ENCODE measurements around the gene PPP4R3A.

DNA sequence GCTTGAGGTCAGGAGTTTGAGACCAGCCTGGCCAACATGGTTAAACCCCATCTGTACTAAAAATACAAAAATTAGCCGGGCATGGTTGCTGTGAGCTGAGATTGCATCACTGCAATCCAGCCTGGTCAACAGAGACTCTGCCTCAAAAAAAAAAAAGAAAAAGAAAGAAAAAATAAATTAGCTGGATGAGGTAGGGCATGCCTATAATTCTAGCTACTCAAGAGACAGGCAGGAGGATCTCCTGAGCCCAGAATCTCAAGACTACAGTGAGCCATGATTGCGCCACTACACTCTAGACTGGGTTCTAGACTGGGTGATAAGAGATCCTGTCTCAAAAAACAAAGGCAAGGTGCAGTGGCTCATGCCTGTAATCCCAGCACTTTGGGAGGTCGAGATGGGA, 16.9 kb downstream of the PPP4R3A start:
- TF ChIP-seq POLR2A (IDR thresholded peaks at IDR 0.05; ENCODE audit: low read depth, low read length) (no peak), TAF1 (IDR thresholded peaks at IDR 0.05; ENCODE audit: borderline replicate concordance, low read depth, low read length) (no peak)

All from GM12892 (cell line).